ENCODE data around the gene P4HTM.

The P4HTM gene

GRCh38 chr3:48989796-48990635, at the start of gene P4HTM:
P4HTM (plus strand) TSS chr3:48990241; CDS start chr3:48990257, 16 bp downstream.
- Mint-ChIP-seq H3K36me3 (ENCODE audit: low read depth) (peaks cover 11% of the 10 kb centered on the region), H3K27me3 (ENCODE audit: low read depth) (no peaks in the 10 kb centered on the region), H3K9me3 (no peaks in the 10 kb centered on the region), H3K4me3 (peak within 1 kb of the TSS; percentile 97), H3K4me1 (ENCODE audit: low read depth) (peaks cover 37% of the 10 kb centered on the region), H3K27ac (peak within 1 kb of the TSS; percentile 92)
- DNase-seq (ENCODE audit: low spot score), result peak; percentile 85

DNA sequence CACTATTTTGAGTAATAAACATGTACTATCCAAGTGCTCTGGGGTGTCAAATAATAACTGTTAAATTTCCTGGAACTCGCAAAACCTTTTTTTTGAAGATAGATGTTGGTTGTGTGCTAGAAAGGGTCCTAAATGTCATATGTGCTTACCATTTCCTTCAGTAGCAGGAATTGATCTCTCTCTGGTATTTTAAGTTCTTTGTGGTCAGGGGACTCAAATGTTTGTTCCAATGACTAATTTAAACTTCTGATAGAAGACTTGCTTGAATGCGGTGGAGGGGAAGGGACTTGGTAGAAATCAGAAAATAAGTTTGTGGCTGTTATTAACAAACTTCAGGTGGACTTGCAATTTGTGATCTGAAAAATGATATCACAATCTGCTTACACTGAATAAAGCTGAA, 44.6 kb upstream of the P4HTM start:
- H3K9me3 Mint-ChIP-seq, result no peaks in the 10 kb centered on the region
- peak overlapping the region; percentile 10 for H3K4me3 Mint-ChIP-seq
- no peak for DNase-seq (ENCODE audit: low spot score)
- H3K27ac Mint-ChIP-seq, result peak overlapping the region; percentile 41
- no peaks in the 10 kb centered on the region for H3K27me3 Mint-ChIP-seq (ENCODE audit: low read depth)
- H3K36me3 Mint-ChIP-seq (ENCODE audit: low read depth), result peaks cover 17% of the 10 kb centered on the region
- peaks cover 25% of the 10 kb centered on the region for H3K4me1 Mint-ChIP-seq (ENCODE audit: low read depth)

- H3K4me3 Mint-ChIP-seq, result no peak overlapping the region
- DNase-seq (ENCODE audit: low spot score), result no peak
- no peak overlapping the region for H3K27ac Mint-ChIP-seq
- H3K36me3 Mint-ChIP-seq (ENCODE audit: low read depth), result peaks cover 17% of the 10 kb centered on the region
- no peaks in the 10 kb centered on the region for H3K27me3 Mint-ChIP-seq (ENCODE audit: low read depth)
- H3K4me1 Mint-ChIP-seq (ENCODE audit: low read depth), result peaks cover 25% of the 10 kb centered on the region
- H3K9me3 Mint-ChIP-seq, result no peaks in the 10 kb centered on the region
Observed at GRCh38 chr3:48945891-48946549, 44.0 kb upstream of the P4HTM start.

DNA sequence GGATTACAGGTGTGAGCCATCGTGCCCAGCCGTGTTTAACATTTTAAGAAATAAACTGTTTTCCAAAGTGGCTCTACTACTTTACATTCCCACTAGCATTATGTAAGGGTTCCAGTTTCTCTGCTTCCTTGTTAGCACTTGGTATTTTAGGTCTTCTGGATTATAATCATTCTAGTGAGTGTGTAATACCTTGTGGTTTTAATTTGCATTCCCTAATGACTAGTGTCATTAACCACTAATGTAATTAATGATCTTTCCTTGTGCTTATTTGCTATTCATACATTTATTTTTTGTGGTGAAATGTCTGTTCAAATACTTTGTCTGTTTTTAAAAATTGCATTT, 40.7 kb upstream of the P4HTM start:
- Mint-ChIP-seq H3K4me1 (ENCODE audit: low read depth) (peaks cover 18% of the 10 kb centered on the region), H3K36me3 (ENCODE audit: low read depth) (peaks cover 15% of the 10 kb centered on the region), H3K27me3 (ENCODE audit: low read depth) (no peaks in the 10 kb centered on the region), H3K9me3 (no peaks in the 10 kb centered on the region), H3K27ac (peak overlapping the region; percentile 6), H3K4me3 (no peak overlapping the region)
- no peak for DNase-seq (ENCODE audit: low spot score)

GRCh38 chr3:48950051-48950450, 40.0 kb upstream of the P4HTM start:
- DNase-seq (ENCODE audit: low spot score), result no peak
- H3K36me3 Mint-ChIP-seq (ENCODE audit: low read depth), result peaks cover 11% of the 10 kb centered on the region
- peaks cover 13% of the 10 kb centered on the region for H3K4me1 Mint-ChIP-seq (ENCODE audit: low read depth)
- H3K27me3 Mint-ChIP-seq (ENCODE audit: low read depth), result no peaks in the 10 kb centered on the region
- H3K9me3 Mint-ChIP-seq, result no peaks in the 10 kb centered on the region
- no peak overlapping the region for H3K4me3 Mint-ChIP-seq
- no peak overlapping the region for H3K27ac Mint-ChIP-seq

DNA sequence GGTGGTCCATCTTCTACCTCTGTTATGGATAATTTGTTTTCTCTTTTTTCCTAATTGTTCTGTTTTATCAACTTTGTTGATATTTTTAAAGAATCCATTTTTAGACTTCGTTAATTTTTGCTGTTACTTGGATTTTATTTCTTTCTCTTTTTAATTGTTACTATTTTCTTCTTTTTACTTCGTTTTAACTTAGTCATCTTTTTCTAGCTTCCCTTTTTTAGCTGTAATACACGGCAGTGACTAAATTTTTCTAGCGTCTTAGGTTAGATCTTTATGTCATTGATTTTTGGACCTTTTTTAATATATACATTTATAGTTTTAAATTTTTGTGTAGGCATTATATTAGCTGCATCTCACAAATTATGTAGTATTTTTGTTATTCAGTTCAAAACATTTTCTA, 38.3 kb upstream of the P4HTM start:
- H3K36me3 Mint-ChIP-seq (ENCODE audit: low read depth), result peaks cover 9% of the 10 kb centered on the region
- peaks cover 8% of the 10 kb centered on the region for H3K4me1 Mint-ChIP-seq (ENCODE audit: low read depth)
- no peak overlapping the region for H3K4me3 Mint-ChIP-seq
- H3K27ac Mint-ChIP-seq, result no peak overlapping the region
- H3K9me3 Mint-ChIP-seq, result no peaks in the 10 kb centered on the region
- no peak for DNase-seq (ENCODE audit: low spot score)
- H3K27me3 Mint-ChIP-seq (ENCODE audit: low read depth), result no peaks in the 10 kb centered on the region

DNA sequence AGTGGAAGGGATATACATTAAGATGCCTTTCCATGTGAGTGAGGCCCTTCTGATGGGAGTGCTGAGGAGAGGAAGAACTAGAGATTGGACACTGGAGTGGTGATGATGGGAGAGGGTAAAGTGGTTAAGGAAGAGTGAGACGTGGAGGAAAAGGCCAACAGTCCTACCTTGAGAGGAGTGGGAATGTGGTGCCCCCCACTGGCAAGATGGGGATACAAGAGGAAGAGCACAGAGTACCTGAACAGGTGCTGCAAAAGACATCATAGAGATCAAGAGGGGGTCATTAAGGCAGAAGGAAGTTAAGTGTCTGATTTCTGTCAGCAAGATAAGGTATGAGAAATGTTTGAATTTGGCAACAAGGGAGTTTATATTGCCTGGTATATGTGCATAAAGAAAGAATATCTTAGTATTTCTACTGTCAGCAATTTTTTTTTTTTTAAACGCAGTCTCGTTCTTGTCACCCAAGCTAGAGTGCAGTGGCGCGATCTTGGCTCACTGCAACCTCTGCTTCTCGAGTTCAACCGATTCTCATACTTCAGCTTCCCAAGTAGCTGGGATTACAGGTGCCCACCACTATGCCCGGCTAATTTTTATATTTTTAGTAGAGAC, 37.4 kb upstream of the P4HTM start:
- Mint-ChIP-seq H3K36me3 (ENCODE audit: low read depth) (peaks cover 12% of the 10 kb centered on the region), H3K9me3 (no peaks in the 10 kb centered on the region), H3K4me3 (no peak overlapping the region), H3K27me3 (ENCODE audit: low read depth) (no peaks in the 10 kb centered on the region), H3K27ac (peak overlapping the region; percentile 2), H3K4me1 (ENCODE audit: low read depth) (peaks cover 9% of the 10 kb centered on the region)
- no peak for DNase-seq (ENCODE audit: low spot score)

- Mint-ChIP-seq H3K4me3 (no peak overlapping the region), H3K27ac (no peak overlapping the region), H3K36me3 (ENCODE audit: low read depth) (peaks cover 19% of the 10 kb centered on the region), H3K9me3 (no peaks in the 10 kb centered on the region), H3K27me3 (ENCODE audit: low read depth) (no peaks in the 10 kb centered on the region), H3K4me1 (ENCODE audit: low read depth) (peaks cover 6% of the 10 kb centered on the region)
- DNase-seq (ENCODE audit: low spot score), result no peak
Observed at GRCh38 chr3:48957006-48957705, 32.9 kb upstream of the P4HTM start.

GRCh38 chr3:48960841-48961413, 29.1 kb upstream of the P4HTM start:
- Mint-ChIP-seq H3K4me3 (no peak overlapping the region), H3K27me3 (ENCODE audit: low read depth) (no peaks in the 10 kb centered on the region), H3K27ac (no peak overlapping the region), H3K36me3 (ENCODE audit: low read depth) (peaks cover 32% of the 10 kb centered on the region), H3K9me3 (no peaks in the 10 kb centered on the region), H3K4me1 (ENCODE audit: low read depth) (peaks cover 2% of the 10 kb centered on the region)
- no peak for DNase-seq (ENCODE audit: low spot score)

DNA sequence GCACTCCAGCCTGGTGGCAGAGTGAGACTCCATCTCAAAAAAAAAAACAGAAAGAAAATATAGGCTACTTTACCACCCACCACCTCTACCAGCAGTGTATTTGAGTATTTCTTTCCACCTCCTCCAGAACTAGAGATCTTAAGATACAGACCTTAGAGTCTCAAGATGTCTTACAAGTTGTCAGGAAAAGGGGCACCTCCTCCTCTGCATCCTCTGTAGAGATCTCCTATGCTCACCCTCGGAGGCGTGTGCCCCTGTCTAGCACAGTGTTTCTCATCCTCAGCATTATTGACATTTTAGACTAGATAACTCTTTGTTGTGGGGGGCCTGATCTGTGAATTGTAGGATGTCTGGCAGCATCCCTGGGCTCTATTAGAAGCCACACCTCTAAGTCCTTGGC, 27.7 kb upstream of the P4HTM start:
- no peak for DNase-seq (ENCODE audit: low spot score)

DNA sequence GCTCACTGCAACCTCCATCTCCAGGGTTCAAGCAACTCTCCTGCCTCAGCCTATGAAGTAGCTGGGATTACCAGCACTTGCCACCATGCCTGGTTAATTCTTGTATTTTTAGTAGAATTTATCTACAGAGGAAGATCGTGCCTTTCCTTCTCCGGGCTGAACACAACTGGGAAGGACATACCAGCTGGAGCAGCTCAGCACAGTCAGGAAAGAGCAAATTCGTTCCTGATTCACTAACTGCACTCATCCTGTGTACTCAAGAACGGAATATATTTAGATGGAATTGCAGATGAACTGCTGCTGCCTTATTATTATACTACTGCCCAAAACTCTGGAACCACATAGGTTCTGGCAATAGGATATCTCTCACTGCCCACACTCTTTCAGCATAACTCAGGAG, 27.1 kb upstream of the P4HTM start:
- DNase-seq (ENCODE audit: low spot score), result no peak
- peaks cover 11% of the 10 kb centered on the region for H3K4me1 Mint-ChIP-seq (ENCODE audit: low read depth)
- no peaks in the 10 kb centered on the region for H3K9me3 Mint-ChIP-seq
- peaks cover 36% of the 10 kb centered on the region for H3K36me3 Mint-ChIP-seq (ENCODE audit: low read depth)
- H3K4me3 Mint-ChIP-seq, result no peak overlapping the region
- no peak overlapping the region for H3K27ac Mint-ChIP-seq
- no peaks in the 10 kb centered on the region for H3K27me3 Mint-ChIP-seq (ENCODE audit: low read depth)

More for the DNA sequence above, 27.7 kb upstream of the P4HTM start:
- no peaks in the 10 kb centered on the region for H3K9me3 Mint-ChIP-seq
- no peak overlapping the region for H3K27ac Mint-ChIP-seq
- no peak overlapping the region for H3K4me3 Mint-ChIP-seq
- H3K4me1 Mint-ChIP-seq (ENCODE audit: low read depth), result peaks cover 12% of the 10 kb centered on the region
- H3K36me3 Mint-ChIP-seq (ENCODE audit: low read depth), result peaks cover 35% of the 10 kb centered on the region
- H3K27me3 Mint-ChIP-seq (ENCODE audit: low read depth), result no peaks in the 10 kb centered on the region

DNA sequence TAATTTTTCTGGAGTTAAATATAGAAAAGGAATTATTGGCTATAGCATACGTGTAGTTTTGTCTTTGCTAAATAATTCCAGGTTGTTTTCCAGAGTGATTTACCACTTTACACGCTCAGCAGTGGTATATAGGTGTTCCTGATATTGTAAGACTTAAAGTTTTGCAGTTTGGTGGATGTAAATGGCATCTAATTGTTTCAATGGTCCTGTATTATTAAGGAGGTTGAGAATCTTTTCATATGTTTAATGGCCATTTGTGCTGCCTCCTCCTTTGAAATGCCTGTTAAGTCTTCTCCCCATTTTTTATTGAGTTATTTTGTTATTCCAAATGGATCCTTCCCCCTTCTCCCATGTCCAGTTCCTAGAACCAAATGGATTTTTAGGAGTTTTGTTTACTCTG, 26.4 kb upstream of the P4HTM start:
- no peaks in the 10 kb centered on the region for H3K9me3 Mint-ChIP-seq
- no peak overlapping the region for H3K4me3 Mint-ChIP-seq
- H3K27ac Mint-ChIP-seq, result no peak overlapping the region
- H3K27me3 Mint-ChIP-seq (ENCODE audit: low read depth), result no peaks in the 10 kb centered on the region
- H3K4me1 Mint-ChIP-seq (ENCODE audit: low read depth), result peaks cover 11% of the 10 kb centered on the region
- H3K36me3 Mint-ChIP-seq (ENCODE audit: low read depth), result peaks cover 33% of the 10 kb centered on the region
- no peak for DNase-seq (ENCODE audit: low spot score)

- H3K36me3 Mint-ChIP-seq (ENCODE audit: low read depth), result peaks cover 52% of the 10 kb centered on the region
- peaks cover 11% of the 10 kb centered on the region for H3K4me1 Mint-ChIP-seq (ENCODE audit: low read depth)
- no peaks in the 10 kb centered on the region for H3K9me3 Mint-ChIP-seq
- DNase-seq (ENCODE audit: low spot score), result no peak
- no peak overlapping the region for H3K4me3 Mint-ChIP-seq
- no peak overlapping the region for H3K27ac Mint-ChIP-seq
- no peaks in the 10 kb centered on the region for H3K27me3 Mint-ChIP-seq (ENCODE audit: low read depth)
Observed at GRCh38 chr3:48966367-48966766, 23.7 kb upstream of the P4HTM start.

Measured in T-helper 2 cell treated with Interferon-gamma antibody and Interleukin-4, amounts not matched to agents 5 μg/mL and 100 μg/mL, for 36 hours (primary cell).